Measurements from ENCODE around the gene SDS.

Gene SDS

DNA sequence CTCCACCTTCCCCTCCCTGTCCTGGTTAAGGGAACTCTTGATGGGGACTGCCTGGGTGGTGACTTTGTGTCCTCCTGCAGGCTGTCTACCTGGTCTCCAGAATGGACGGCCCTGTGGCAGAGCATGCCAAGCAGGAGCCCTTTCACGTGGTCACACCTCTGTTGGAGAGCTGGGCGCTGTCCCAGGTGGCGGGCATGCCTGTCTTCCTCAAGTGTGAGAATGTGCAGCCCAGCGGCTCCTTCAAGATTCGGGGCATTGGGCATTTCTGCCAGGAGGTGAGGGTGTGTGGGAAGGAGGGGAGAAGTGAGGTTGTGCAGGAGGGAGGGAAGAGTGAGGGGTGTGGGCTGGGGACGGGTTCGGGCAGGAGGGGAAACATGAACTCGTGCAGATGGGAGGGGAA, 24.2 kb upstream of the SDS start:
- no peak overlapping the region for H3K4me3 ChIP-seq (ENCODE audit: low read depth, low read length)
- TF ChIP-seq, protein P1, sequence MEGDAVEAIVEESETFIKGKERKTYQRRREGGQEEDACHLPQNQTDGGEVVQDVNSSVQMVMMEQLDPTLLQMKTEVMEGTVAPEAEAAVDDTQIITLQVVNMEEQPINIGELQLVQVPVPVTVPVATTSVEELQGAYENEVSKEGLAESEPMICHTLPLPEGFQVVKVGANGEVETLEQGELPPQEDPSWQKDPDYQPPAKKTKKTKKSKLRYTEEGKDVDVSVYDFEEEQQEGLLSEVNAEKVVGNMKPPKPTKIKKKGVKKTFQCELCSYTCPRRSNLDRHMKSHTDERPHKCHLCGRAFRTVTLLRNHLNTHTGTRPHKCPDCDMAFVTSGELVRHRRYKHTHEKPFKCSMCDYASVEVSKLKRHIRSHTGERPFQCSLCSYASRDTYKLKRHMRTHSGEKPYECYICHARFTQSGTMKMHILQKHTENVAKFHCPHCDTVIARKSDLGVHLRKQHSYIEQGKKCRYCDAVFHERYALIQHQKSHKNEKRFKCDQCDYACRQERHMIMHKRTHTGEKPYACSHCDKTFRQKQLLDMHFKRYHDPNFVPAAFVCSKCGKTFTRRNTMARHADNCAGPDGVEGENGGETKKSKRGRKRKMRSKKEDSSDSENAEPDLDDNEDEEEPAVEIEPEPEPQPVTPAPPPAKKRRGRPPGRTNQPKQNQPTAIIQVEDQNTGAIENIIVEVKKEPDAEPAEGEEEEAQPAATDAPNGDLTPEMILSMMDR (IDR thresholded peaks at IDR 0.05; ENCODE audit: borderline replicate concordance, insufficient read depth, low read depth, low read length), result no peak

DNA sequence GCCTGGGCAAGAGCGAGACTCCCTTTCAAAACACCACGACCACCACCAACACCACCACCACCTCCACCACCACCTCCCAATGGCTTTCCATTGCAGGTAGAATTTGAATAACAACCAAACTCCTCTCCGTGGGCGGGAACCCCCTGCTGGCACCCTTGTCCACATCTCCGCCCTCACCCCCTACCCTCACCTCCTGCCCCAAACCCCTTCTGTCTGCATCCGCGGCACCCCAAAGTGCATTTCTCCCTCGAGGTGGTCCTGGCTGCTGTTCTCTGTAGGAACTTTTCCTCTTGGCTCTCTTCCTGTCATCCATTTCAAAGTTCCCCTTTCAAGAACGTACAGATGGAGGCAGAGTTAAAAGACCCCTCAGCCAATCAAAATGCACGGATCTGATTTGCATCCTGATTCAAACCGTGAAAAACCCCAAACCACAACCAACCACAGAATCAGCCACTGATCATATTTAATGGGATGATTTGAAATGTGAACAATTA, 22.3 kb upstream of the SDS start:
- TF ChIP-seq, protein P1 (IDR thresholded peaks at IDR 0.05; ENCODE audit: borderline replicate concordance, insufficient read depth, low read depth, low read length), result no peak
- H3K4me3 ChIP-seq (ENCODE audit: low read depth, low read length), result no peak overlapping the region

DNA sequence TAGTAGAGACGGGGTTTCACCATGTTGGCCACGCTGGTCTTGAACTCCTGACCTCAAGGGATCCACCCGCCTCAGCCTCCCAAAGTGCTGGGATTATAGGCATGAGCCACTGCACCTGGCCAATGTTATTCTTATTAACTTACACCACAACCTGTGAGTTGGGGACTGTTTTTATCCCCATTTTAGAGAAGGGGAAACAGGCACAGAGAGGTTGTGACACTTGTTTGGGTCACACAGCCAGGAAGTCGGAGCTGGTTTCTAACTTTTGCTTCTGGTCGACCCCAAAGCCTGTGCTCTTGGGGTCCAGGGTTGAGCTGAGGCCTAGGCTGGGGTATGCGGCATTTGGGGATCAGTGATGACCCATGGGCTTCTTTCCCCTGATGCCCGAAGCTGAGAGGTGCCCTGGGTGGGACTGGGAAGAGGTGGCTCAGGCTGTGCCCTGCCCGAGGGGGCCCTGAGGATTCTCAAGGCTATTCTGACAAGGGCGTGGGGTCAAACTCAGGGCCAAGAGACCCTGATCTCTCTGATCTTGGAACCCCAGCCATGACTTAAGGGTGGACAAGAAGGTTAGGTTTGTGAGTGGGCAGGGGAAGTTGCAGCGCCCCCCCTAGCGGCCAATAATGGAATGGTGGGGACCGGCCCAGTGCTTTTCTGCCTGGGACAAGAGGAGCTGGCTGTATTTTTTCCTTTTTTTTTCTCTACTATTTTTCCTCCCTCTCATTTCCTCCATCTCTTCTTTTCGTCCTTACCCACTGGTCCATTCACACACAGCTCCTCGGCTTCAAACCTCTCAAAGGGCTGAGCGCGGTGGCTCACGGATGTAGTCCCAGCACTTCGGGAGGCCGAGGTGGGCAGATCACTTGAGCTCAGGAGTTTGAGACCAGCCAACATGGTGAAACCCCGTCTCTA, 21.5 kb upstream of the SDS start:
- TF ChIP-seq, protein P1 (IDR thresholded peaks at IDR 0.05; ENCODE audit: borderline replicate concordance, insufficient read depth, low read depth, low read length), result peak; percentile 83
- H3K4me3 ChIP-seq (ENCODE audit: low read depth, low read length), result no peak overlapping the region

DNA sequence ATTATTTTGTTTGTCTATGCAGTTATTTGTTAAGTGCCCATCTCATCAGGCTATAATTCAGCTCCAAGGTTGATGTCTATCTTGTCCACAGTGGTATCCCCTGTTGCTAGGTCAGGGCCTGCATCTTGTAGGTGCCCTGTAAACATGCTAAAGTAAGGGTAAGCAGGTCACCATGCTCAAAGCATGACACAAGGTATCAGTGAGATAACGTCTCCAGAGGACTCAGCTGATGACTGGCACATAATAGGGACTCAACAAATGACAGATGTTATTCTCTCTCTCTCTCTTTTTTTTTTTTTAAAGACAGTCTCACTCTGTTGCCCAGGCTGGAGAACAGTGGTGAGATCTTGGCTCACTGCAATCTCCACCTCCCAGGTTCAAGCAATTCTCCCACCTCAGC, 20.8 kb upstream of the SDS start:
- no peak overlapping the region for H3K4me3 ChIP-seq (ENCODE audit: low read depth, low read length)
- TF ChIP-seq, protein P1 (IDR thresholded peaks at IDR 0.05; ENCODE audit: borderline replicate concordance, insufficient read depth, low read depth, low read length), result no peak

DNA sequence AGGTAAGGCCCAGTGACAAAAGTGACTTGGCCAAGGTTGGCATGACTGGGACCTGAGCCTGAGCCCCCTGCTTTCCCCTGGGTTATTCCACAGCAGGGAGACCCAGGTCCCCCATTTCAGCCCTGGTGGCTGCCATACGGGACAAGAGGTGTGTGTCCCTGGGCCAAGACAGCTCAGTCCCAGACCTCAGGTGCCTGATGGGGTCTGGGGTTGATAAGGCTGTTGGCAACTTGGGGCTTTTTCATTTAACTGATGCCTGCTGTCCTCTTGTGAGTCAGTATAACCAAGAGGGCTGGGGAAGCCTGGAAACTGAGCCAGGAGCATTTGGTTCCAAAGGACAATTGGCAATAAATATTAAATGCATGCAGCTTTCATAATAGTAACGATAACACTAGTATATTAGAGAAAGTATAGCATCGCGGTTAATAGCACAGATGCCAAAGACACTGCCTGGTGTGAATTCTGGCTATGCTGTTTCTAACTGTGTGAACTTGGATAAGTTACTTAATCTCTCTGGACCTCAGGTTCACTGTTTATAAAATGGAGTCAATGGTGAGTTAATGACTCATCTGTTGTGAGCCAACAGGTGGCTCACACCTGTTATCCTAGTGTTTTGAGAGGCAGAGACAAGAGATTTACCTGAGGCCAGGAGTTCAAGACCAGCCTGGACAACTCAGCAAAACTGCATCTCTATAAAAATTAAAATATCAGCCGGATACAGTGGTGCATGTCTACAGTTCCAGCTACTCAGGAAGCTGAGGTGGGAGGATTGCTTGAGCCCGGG, 19.4 kb upstream of the SDS start:
- TF ChIP-seq, protein P1 (IDR thresholded peaks at IDR 0.05; ENCODE audit: borderline replicate concordance, insufficient read depth, low read depth, low read length), result no peak

DNA sequence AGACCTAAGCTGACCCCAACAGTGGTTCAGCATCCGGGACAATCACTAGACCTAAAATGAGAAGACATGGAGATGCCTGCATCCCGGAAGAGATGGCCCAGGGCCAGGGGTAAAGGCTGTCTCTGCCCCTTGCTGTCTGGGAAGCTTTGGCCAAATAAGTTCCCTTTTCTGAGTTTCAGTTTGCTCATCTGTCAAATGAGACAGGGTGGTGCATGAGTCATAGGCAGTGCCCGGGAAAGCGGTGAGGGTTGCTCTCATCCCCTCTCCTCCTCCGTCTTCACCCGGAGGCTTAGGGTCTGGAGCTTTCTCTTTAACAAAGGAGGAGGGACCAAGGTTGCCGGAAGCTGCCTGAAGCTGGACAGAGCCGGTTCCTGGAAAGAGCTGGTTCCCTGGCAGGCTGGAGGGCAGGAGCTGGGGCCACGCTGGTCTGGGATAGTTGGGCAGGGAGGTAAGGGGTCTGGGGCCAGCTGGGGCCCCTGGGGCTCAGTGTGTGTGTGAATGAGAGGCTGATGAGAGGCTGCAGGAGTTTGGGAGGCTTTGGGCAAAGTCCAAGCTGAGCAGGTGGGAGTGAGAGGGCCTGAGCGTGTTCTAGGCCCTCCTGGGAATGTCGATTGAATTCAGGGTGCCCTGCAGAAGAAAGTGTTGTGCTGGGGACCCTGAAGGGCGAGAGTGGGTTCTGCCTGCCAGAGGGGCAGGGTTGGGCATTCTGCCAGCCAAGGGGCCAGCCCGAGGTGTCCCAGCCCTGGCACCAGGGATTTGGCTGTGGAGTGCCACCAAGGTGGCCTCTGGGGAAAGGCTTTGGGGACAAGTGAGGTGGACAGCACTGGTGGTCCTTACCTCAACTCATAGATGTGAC, 18.6 kb upstream of the SDS start, which contains the start of gene SDSL:
Gene SDSL, plus strand, starts transcription at position 351 of the 856 bp plus-strand sequence. CDS start 5,603 bp downstream, outside the sequence.
- TF ChIP-seq, protein P1 (IDR thresholded peaks at IDR 0.05; ENCODE audit: borderline replicate concordance, insufficient read depth, low read depth, low read length), result no peak
- peak within 1 kb of the TSS; percentile 55 for H3K4me3 ChIP-seq (ENCODE audit: low read depth, low read length)

More for the DNA sequence above, 19.4 kb upstream of the SDS start:
- peak overlapping the region; percentile 55 for H3K4me3 ChIP-seq (ENCODE audit: low read depth, low read length)
